ENCODE measurements around the gene DNAI7. TPM values are rescaled to one million over a fixed set of nuclear protein-coding genes. Genes with fewer than 3 reads are reported as not detected.

Gene DNAI7
- total RNA-seq, 1 donor, result not detected

- H3K4me3 ChIP-seq (ENCODE audit: low read depth, low read length), result no peak overlapping the region
- no peak for DNase-seq (ENCODE audit: low read depth)
- no peak for TF ChIP-seq CTCF (IDR thresholded peaks at IDR 0.05; ENCODE audit: insufficient read depth, low read depth, low read length)
Measured at GRCh38 chr12:25065035-25065434, 129.9 kb downstream of the DNAI7 start.

- no peak overlapping the region for H3K4me3 ChIP-seq (ENCODE audit: low read depth, low read length)
- DNase-seq (ENCODE audit: low read depth), result no peak
- no peak for TF ChIP-seq CTCF (IDR thresholded peaks at IDR 0.05; ENCODE audit: insufficient read depth, low read depth, low read length)
Measured at GRCh38 chr12:25063873-25064628, 130.9 kb downstream of the DNAI7 start.

- H3K4me3 ChIP-seq (ENCODE audit: low read depth, low read length), result no peak overlapping the region
- no peak for DNase-seq (ENCODE audit: low read depth)
- no peak for TF ChIP-seq CTCF (IDR thresholded peaks at IDR 0.05; ENCODE audit: insufficient read depth, low read depth, low read length)
Measured at GRCh38 chr12:25058658-25059058, 136.3 kb downstream of the DNAI7 start.

Other genes starting within 250 kb of the DNAI7 start
- gene BCAT1, start 246.1 kb downstream of the DNAI7 start, total RNA-seq, result 199 and 229 TPM in 2 replicates
- gene ETFRF1, start 77 bp upstream of the DNAI7 start, total RNA-seq, result 17.4 and 27.2 TPM in 2 replicates
- 15.1 and 19.9 TPM in 2 replicates for gene KRAS, start 55.8 kb upstream of the DNAI7 start, total RNA-seq